Measurements from ENCODE around the gene A2M. TPM values are rescaled to one million over a fixed set of nuclear protein-coding genes. Genes with fewer than 3 reads are reported as not detected.
"Not testable (repeated sequence)": the region's sequence is repeated elsewhere in the genome, so short reads cannot be mapped to it uniquely, and the experiment has no call there.

The A2M gene
- total RNA-seq, 1 experiment from 2014 or later, result not detected

DNA sequence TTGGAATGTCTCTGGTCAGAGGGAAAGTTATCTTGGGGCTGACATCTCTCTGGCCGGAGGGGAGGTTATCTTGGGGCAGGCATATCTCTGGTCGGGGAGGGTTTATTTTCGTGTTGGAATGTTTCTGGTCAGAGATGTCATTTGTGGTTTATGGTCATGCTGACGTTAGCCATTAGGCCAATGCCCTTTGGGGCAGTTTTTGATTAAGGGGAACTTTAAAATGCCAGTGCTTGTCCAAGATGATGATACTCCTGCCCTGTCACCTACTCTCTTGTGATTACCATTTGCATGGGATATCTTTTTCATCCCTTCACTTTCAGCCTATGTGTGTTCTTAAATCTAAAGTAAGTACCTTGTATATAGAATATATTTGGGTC lies 29.0 kb upstream of the A2M start:
- H3K4me2 ChIP-seq (ENCODE audit: low read length), result no peak overlapping the region
- POLR2A ChIA-PET (ENCODE audit: unreplicated experiment), result no interaction called here
- H3K27me3 ChIP-seq (ENCODE audit: low read length), result no peaks in the 10 kb centered on the region
- no peak overlapping the region for H3K4me3 ChIP-seq (ENCODE audit: low read length)
- no peak overlapping the region for H3K27ac ChIP-seq (ENCODE audit: low read length)
- DNase-seq (no peak), ATAC-seq (no peak)
- no peaks in the 10 kb centered on the region for H3K79me2 ChIP-seq (ENCODE audit: low read length)
- no TSS peak for BruUV-seq (replicated peaks)
- no peaks in the 10 kb centered on the region for H3K4me1 ChIP-seq (ENCODE audit: insufficient read depth, low read length)
- intact Hi-C loops (cut with micrococcal nuclease), result no loop called here
- TF ChIP-seq EZH2 (IDR thresholded peaks at IDR 0.05; ENCODE audit: low read length, unreplicated experiment), result no peak
- TF ChIP-seq, protein P1, sequence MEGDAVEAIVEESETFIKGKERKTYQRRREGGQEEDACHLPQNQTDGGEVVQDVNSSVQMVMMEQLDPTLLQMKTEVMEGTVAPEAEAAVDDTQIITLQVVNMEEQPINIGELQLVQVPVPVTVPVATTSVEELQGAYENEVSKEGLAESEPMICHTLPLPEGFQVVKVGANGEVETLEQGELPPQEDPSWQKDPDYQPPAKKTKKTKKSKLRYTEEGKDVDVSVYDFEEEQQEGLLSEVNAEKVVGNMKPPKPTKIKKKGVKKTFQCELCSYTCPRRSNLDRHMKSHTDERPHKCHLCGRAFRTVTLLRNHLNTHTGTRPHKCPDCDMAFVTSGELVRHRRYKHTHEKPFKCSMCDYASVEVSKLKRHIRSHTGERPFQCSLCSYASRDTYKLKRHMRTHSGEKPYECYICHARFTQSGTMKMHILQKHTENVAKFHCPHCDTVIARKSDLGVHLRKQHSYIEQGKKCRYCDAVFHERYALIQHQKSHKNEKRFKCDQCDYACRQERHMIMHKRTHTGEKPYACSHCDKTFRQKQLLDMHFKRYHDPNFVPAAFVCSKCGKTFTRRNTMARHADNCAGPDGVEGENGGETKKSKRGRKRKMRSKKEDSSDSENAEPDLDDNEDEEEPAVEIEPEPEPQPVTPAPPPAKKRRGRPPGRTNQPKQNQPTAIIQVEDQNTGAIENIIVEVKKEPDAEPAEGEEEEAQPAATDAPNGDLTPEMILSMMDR (conservative IDR thresholded peaks at IDR 0.05; ENCODE audit: low read depth, low read length), result no peak
- TF ChIP-seq EZH2phosphoT487 (IDR thresholded peaks at IDR 0.05; ENCODE audit: borderline replicate concordance, low read length), result no peak
- H3K9ac ChIP-seq (ENCODE audit: low read length), result no peak overlapping the region
- no peaks in the 10 kb centered on the region for H3F3A ChIP-seq (ENCODE audit: low read length, unreplicated experiment)
- CTCF ChIA-PET, result no interaction called here
- no peaks in the 10 kb centered on the region for H4K20me1 ChIP-seq (ENCODE audit: low read length)
- no peaks in the 10 kb centered on the region for H3K9me3 ChIP-seq (ENCODE audit: low read length)
- no peak overlapping the region for H2AFZ ChIP-seq (ENCODE audit: low read length)
- H3K36me3 ChIP-seq (ENCODE audit: low read depth, low read length), result no peaks in the 10 kb centered on the region
- H3K9me2 ChIP-seq (replicated peaks; ENCODE audit: low read length), result no peaks in the 10 kb centered on the region

DNA sequence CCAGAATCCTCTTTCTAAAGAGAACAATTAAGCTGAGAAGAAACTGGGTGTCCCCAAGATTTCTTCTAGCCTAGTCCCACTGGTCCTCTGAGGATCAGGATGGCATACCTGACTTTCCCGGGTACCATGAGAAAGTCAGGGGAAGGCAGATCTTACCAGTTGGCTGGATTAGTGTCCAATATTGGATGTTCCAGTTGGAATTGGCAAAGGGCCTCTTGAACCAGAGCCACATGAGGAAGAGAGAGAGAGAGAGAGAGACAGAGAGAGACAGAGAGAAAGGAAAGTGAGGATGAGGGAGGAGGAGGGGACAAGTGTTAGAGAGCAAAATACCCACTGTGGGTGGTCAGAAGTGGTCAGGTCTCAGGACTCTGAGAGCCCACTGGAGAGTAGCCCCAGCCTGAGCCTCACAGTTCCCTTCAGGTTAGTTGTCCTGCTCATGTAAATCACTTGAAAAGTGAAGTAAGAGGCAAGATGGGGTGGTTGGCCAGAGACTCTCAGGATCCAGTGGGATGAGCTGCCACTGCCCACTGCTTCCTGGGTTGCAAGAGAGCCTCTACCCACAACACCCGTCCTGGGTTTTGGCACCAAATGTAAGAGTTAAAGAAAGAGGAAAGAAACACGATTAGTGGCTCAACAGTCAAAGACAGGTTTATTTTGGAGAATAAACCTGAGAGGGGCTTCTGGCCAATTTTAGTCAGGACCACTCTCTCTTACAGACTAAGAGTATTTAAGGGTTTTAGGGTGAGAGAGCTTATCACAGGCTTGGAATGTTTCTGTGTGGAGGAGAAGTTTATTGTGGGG lies 28.4 kb upstream of the A2M start:
- H3K27ac ChIP-seq (ENCODE audit: low read length), result no peak overlapping the region
- no peak for TF ChIP-seq EZH2 (IDR thresholded peaks at IDR 0.05; ENCODE audit: low read length, unreplicated experiment)
- TF ChIP-seq, protein P1 (conservative IDR thresholded peaks at IDR 0.05; ENCODE audit: low read depth, low read length), result no peak
- TF ChIP-seq EZH2phosphoT487 (IDR thresholded peaks at IDR 0.05; ENCODE audit: borderline replicate concordance, low read length), result no peak
- CTCF ChIA-PET, result no interaction called here
- ATAC-seq, result no peak
- H3K4me3 ChIP-seq (ENCODE audit: low read length), result no peak overlapping the region
- POLR2A ChIA-PET (ENCODE audit: unreplicated experiment), result no interaction called here
- H3K9ac ChIP-seq (ENCODE audit: low read length), result no peak overlapping the region
- H4K20me1 ChIP-seq (ENCODE audit: low read length), result no peaks in the 10 kb centered on the region
- no peak overlapping the region for H2AFZ ChIP-seq (ENCODE audit: low read length)
- BruUV-seq (replicated peaks), result no TSS peak
- no peaks in the 10 kb centered on the region for H3K4me1 ChIP-seq (ENCODE audit: insufficient read depth, low read length)
- no peaks in the 10 kb centered on the region for H3K79me2 ChIP-seq (ENCODE audit: low read length)
- intact Hi-C loops (cut with micrococcal nuclease), result no loop called here
- no peaks in the 10 kb centered on the region for H3K27me3 ChIP-seq (ENCODE audit: low read length)
- no peaks in the 10 kb centered on the region for H3K9me3 ChIP-seq (ENCODE audit: low read length)
- H3K9me2 ChIP-seq (replicated peaks; ENCODE audit: low read length), result no peaks in the 10 kb centered on the region
- DNase-seq, result no peak
- no peaks in the 10 kb centered on the region for H3K36me3 ChIP-seq (ENCODE audit: low read depth, low read length)
- H3F3A ChIP-seq (ENCODE audit: low read length, unreplicated experiment), result no peaks in the 10 kb centered on the region
- H3K4me2 ChIP-seq (ENCODE audit: low read length), result no peak overlapping the region

DNA sequence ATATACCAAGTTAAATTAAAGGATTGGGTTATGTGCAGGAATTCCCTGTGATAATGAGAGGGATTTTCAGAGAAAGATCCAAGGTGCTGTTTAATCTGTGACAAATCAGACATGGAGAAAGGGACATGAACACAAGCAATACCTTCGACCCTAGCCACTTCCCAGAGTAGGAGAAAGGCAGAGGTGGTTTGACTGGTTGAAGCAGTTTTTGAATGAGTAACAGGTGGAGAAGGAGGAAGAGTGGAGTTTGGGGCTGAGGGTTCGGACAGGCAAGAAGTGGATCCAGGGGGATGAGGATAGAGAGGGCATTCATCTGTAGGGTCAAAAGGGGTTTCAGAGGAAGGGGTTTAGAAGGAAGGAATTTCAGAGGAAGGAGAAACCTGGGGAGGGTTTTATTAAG lies 27.4 kb upstream of the A2M start:
- intact Hi-C loops (cut with micrococcal nuclease), result no loop called here
- Histone ChIP-seq H3K4me3 (ENCODE audit: low read length) (no peak overlapping the region), H3K79me2 (ENCODE audit: low read length) (no peaks in the 10 kb centered on the region), H2AFZ (ENCODE audit: low read length) (no peak overlapping the region), H3K27ac (ENCODE audit: low read length) (no peak overlapping the region), H3K36me3 (ENCODE audit: low read depth, low read length) (no peaks in the 10 kb centered on the region), H3F3A (ENCODE audit: low read length, unreplicated experiment) (no peaks in the 10 kb centered on the region), H3K9me2 (replicated peaks; ENCODE audit: low read length) (no peaks in the 10 kb centered on the region), H3K9ac (ENCODE audit: low read length) (no peak overlapping the region), H4K20me1 (ENCODE audit: low read length) (no peaks in the 10 kb centered on the region), H3K27me3 (ENCODE audit: low read length) (no peaks in the 10 kb centered on the region), H3K4me1 (ENCODE audit: insufficient read depth, low read length) (no peaks in the 10 kb centered on the region), H3K9me3 (ENCODE audit: low read length) (no peaks in the 10 kb centered on the region), H3K4me2 (ENCODE audit: low read length) (no peak overlapping the region)
- ATAC-seq, result no peak
- CTCF ChIA-PET, result no interaction called here
- no peak for DNase-seq
- POLR2A ChIA-PET (ENCODE audit: unreplicated experiment), result no interaction called here
- no TSS peak for BruUV-seq (replicated peaks)
- TF ChIP-seq EZH2phosphoT487 (IDR thresholded peaks at IDR 0.05; ENCODE audit: borderline replicate concordance, low read length) (no peak), EZH2 (IDR thresholded peaks at IDR 0.05; ENCODE audit: low read length, unreplicated experiment) (no peak)
- TF ChIP-seq, protein P1 (conservative IDR thresholded peaks at IDR 0.05; ENCODE audit: low read depth, low read length), result no peak

DNA sequence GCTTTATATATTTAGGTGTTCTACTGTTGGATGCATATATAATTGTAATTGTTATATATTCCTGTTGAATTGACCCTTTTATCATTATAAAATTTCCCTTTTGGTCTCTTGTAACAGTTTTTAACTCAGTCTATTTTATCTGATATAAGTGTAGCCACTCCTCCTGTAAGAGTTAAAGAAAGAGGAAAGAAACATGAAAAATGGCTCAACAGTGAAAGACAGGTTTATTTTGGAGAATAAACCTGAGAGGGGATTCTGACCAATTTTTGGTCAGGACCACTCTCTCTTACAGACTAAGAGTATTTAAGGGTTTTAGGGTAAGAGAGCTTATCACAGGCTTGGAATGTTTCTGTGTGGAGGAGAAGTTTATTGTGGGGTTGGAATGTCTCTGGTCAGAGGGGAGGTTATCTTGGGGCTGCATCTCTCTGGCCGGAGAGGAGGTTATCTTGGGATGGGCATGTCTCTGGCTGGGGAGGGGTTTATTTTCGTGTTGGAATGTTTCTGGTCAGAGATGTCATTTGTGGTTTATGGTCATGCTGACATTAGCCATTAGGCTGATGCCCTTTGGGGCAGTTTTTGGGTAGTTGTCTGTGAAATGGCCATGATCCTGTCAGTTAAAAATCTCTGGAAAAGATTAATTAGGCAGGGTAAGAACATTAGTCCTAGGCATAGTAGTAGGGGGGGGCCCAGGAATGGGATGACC lies 24.0 kb upstream of the A2M start:
- DNase-seq; ATAC-seq; H3K4me1 ChIP-seq (ENCODE audit: insufficient read depth, low read length); H3K79me2 ChIP-seq (ENCODE audit: low read length); BruUV-seq (replicated peaks); H4K20me1 ChIP-seq (ENCODE audit: low read length); H3K9me3 ChIP-seq (ENCODE audit: low read length); H2AFZ ChIP-seq (ENCODE audit: low read length); CTCF ChIA-PET; H3K27me3 ChIP-seq (ENCODE audit: low read length); intact Hi-C loops (cut with micrococcal nuclease); H3K36me3 ChIP-seq (ENCODE audit: low read depth, low read length); H3K9me2 ChIP-seq (replicated peaks; ENCODE audit: low read length); H3K4me3 ChIP-seq (ENCODE audit: low read length); H3F3A ChIP-seq (ENCODE audit: low read length, unreplicated experiment); POLR2A ChIA-PET (ENCODE audit: unreplicated experiment); H3K4me2 ChIP-seq (ENCODE audit: low read length); H3K27ac ChIP-seq (ENCODE audit: low read length); H3K9ac ChIP-seq (ENCODE audit: low read length): not testable (repeated sequence)

All from PC-3 (cell line).